Left colon (tissue), 2 donors: Measurements from ENCODE around the gene RBM33. TPM values are rescaled to one million over a fixed set of nuclear protein-coding genes. Genes with fewer than 3 reads are reported as not detected.
"Not testable (repeated sequence)": the region's sequence is repeated elsewhere in the genome, so short reads cannot be mapped to it uniquely, and the experiment has no call there.

Experiments used
- ATAC-seq: fragments of 200-7000 bp; cut with Tn5 transposase; one replicate; pipeline ENCODE4 v1.9.1; 2020; ENCODE audit warnings: mild to moderate bottlenecking, moderate library complexity
- DNase-seq, 2 donors: peaks; one replicate each; pipeline ENCODE4 v3.0.0-alpha.2; 2020
- intact Hi-C, 2 donors: fragments of 100-400 bp; cut with DNase I in 1 of 2; cut with micrococcal nuclease in 1 of 2; formaldehyde crosslinking; loops; one replicate each; pipeline versions ENCODE4 v1.11.2 to v1.14.0; 2022; cut with DNase I, micrococcal nuclease
- long read RNA-seq: library from polyadenylated mRNA; unstranded; transcript quantifications from one replicate; pipeline ENCODE4 v2.0.0, GENCODE V29; 2021
- total RNA-seq, 2 donors: library from RNA; stranded (reverse); fragmentation: NEBNext Ultra II Directional; extraction: Animal tissue kit (Norgen Biotek cat#: 25700); gene quantifications; one replicate each; pipeline ENCODE4 v1.2.1, GENCODE V29; 2021
- donor health status: DM: no; HTN: no; CAD: no.
- donor health status: DM: yes; HTN: yes; CAD: no.

Gene RBM33, protein sequence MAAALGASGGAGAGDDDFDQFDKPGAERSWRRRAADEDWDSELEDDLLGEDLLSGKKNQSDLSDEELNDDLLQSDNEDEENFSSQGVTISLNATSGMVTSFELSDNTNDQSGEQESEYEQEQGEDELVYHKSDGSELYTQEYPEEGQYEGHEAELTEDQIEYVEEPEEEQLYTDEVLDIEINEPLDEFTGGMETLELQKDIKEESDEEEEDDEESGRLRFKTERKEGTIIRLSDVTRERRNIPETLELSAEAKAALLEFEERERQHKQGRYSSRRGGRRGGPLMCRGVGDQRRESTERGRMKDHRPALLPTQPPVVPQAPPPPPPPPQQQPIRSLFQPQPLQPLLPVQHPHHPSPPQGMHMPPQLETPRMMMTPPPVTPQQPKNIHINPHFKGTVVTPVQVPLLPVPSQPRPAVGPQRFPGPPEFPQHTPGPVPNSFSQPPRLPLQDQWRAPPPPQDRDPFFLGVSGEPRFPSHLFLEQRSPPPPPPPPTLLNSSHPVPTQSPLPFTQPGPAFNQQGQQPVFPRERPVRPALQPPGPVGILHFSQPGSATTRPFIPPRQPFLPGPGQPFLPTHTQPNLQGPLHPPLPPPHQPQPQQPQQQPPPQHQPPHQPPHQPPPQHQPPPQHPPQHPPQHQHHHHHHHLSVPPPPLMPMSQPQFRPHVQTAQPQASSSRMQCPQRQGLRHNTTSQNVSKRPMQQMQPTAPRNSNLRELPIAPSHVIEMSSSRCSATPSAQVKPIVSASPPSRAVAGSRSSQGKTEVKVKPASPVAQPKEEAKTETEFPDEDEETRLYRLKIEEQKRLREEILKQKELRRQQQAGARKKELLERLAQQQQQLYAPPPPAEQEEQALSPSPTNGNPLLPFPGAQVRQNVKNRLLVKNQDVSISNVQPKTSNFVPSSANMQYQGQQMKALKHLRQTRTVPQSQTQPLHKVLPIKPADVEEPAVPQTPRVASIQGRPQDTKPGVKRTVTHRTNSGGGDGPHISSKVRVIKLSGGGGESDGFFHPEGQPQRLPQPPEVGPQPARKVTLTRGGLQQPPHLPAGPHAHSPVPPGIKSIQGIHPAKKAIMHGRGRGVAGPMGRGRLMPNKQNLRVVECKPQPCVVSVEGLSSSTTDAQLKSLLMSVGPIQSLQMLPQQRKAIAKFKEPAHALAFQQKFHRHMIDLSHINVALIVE
- total RNA-seq: 10 to 100 TPM; 59.1 to 61.1 TPM
- long read RNA-seq, transcript RBM33-201 (6 exons, 1,404 nt): major isoform, 5 of 15 reads
- long read RNA-seq, partial matches to known transcripts: 6 of 15 reads
- long read RNA-seq, other reads (novel, unspliced or antisense): 4 of 15 reads

GRCh38 chr7:155644178-155644970, at the start of gene RBM33:
Gene RBM33 (plus strand): TSS chr7:155644661. CDS start chr7:155644877, 216 bp downstream.
- ATAC-seq (peak; percentile 90), DNase-seq (peak; percentile 84)
- intact Hi-C loops: no loop called here

GRCh38 chr7:155594961-155595366, 49.5 kb upstream of the RBM33 start:
- ATAC-seq: no peak
- intact Hi-C loops: loop anchor here in 1 of 2 donors (5.0 kb wide), 1 partner anchor 142 kb away; no protein-coding TSS in a partner anchor
- no peak for DNase-seq

GRCh38 chr7:155597753-155598140, 46.7 kb upstream of the RBM33 start:
- no peak for DNase-seq
- intact Hi-C loops: loop anchor here in 1 of 2 donors (5.0 kb wide), 1 partner anchor 140 kb away; no protein-coding TSS in a partner anchor

DNA sequence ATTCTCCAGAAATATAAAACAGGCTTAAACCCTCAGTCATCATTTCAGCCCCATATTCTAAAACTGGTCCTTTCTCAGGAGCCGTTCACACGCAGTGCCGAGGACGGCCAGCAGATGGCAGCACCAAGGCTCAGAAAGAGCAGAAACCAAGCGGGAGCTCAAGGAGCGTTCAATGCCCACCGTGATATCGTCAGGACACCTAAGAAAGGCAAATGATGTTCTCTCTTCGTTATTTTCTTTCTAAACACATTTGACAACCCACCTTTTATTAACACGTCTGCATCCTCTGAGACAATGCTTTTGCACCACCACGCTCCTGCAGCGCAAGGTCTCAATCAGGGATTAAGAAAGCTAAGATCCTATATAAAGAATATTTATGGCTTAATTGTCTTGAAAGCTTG, 45.7 kb upstream of the RBM33 start:
- ATAC-seq (peak; percentile 84), DNase-seq (peak; percentile 52 to 90)
- intact Hi-C loops: loop anchor here in 1 of 2 donors (5.0 kb wide), 1 partner anchor 138 kb away; no protein-coding TSS in a partner anchor

More at GRCh38 chr7:155597753-155598140, 46.7 kb upstream of the RBM33 start:
- peak; percentile 73 for ATAC-seq

DNA sequence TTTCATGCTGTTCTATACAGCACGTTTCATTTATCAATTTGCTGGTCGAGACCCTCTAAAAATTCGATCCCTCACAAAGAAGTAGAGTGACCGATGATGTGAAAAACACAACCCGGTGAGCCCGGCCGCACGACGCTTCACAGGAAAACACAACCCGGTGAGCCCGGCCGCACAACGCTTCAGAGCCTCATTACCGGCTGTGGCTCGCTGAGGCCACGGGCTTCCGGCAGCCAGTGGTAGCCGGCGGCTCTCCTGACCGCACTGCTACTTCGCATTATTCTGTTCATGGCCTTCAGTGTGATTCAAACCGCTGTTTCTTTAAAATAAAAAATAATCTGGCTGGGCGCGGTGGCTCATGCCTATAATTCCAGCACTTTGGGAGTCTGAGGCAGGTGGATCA, 42.3 kb upstream of the RBM33 start:
- ATAC-seq (no peak), DNase-seq (no peak)
- intact Hi-C loops: loop anchor here in 1 of 2 donors (5.0 kb wide), 1 partner anchor 165 kb away; no protein-coding TSS in a partner anchor

DNA sequence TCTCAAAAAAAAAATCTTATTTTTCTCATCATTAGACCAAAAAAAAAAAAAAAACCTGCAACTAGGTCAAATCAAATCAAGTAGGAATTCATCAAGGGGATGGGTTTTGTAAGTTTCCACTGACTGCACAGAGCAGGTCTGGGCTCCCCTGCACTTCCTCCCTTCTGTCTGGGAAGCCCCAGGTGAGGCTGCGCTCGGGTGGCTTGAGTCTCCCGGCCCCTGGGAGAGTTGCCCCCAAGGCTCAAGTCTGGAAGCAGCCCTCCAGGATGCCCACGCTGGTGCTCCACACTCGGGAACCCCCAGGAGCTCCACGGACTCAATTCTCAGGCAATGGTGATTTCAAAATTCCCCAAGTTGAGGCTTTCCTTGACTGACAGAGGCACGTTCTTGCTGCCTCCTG, 41.7 kb upstream of the RBM33 start:
- ATAC-seq (no peak), DNase-seq (no peak)
- intact Hi-C loops: loop anchor here in 1 of 2 donors (5.0 kb wide), 1 partner anchor 165 kb away; no protein-coding TSS in a partner anchor

- DNase-seq (no peak), ATAC-seq (no peak)
- intact Hi-C loops: loop anchor here in 1 of 2 donors (5.0 kb wide), 1 partner anchor 164 kb away; no protein-coding TSS in a partner anchor
These were observed 41.1 kb upstream of the RBM33 start for GRCh38 chr7:155603205-155603857.

GRCh38 chr7:155603858-155604503, 40.5 kb upstream of the RBM33 start:
- DNase-seq: no peak
- intact Hi-C loops: loop anchor here in 1 of 2 donors (5.0 kb wide), 1 partner anchor 163 kb away; no protein-coding TSS in a partner anchor
- no peak for ATAC-seq

GRCh38 chr7:155604504-155604997, 39.9 kb upstream of the RBM33 start:
- intact Hi-C loops: loop anchor here in 1 of 2 donors (5.0 kb wide), 1 partner anchor 163 kb away; no protein-coding TSS in a partner anchor
- ATAC-seq: no peak
- no peak for DNase-seq

- intact Hi-C loops: no loop called here
- ATAC-seq (no peak), DNase-seq (no peak)
These were observed 35.3 kb upstream of the RBM33 start for GRCh38 chr7:155609185-155609584.

GRCh38 chr7:155610633-155611193, 33.7 kb upstream of the RBM33 start:
- DNase-seq (no peak), ATAC-seq (no peak)
- intact Hi-C loops: no loop called here

DNA sequence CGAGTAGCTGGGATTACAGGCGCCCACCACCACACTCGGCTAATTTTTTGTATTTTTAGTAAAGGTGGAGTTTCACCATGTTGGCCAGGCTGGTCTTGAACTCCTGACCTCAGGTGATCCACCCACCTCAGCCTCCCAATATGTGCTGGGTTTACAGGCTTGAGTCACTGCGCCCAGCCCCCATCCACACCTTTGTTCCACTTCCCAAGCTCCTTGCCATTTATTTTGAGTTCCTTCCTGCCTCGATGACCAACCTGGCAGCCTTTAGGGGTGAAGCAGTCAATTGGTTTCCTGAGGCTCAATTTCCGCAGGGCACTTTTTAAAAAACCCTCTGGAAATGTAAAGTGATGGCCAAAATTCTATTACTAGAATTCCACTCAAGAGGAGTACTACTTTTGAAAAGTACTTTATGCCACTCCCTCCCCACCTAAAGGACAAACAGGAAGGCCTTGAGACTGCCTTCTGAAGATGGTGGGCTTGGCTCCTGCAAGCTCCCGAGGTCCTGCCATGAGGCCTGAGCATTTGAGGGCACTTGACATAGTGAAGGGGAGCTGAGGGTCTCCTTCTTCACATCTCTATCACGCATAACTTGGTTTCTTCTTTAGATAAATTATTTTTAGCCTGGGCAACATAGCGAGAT, 32.5 kb upstream of the RBM33 start:
- intact Hi-C loops: no loop called here
- DNase-seq: no peak
- no peak for ATAC-seq

DNA sequence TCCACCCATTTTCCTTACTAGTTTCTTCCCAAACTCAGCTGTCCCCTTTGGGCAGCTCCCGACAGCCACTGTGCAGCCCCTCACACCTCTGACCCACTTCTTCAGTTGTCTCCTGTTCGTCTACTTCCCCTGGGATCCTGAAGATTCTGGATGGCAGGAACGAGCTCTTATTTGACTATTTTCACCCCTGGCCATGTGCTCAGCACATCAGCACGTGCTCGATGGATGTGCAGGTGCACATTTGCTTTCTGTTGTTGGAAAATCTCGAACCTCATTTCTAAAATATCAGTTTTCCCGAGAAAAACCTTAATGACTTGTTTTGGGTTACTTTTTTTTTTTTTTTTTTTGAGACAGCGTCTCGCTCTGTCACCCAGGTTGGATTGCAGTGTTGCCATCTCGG, 31.8 kb upstream of the RBM33 start:
- intact Hi-C loops: no loop called here
- DNase-seq (no peak), ATAC-seq (no peak)

DNA sequence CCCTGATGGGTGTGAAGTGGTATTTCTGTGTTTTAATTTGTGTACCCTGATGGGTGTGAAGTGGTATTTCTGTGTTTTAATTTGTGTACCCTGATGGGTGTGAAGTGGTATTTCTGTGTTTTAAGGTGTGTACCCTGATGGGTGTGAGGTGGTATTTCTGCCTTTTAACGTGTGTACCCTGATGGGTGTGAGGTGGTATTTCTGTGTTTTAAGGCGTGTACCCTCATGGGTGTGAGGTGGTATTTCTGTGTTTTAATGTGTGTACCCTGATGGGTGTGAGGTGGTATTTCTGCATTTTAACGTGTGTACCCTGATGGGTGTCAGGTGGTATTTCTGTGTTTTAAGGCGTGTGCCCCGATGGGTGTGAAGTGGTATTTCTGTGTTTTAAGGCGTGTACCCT, 29.4 kb upstream of the RBM33 start:
- ATAC-seq, intact Hi-C loops, DNase-seq: not testable (repeated sequence)
